Endothelial cell of umbilical vein (primary cell): ENCODE measurements around the gene FOXR2.

Source experiments
- CTCF ChIP-seq, 2 donors: IDR thresholded peaks; 1 replicate in 1 of 2; 2 replicates in 1 of 2; pipeline ENCODE4 v1.5.1; 2011; ENCODE audit warnings: low read length in 2 of 2, mild to moderate bottlenecking in 2 of 2, moderate library complexity in 2 of 2, control low read depth in 1 of 2, inconsistent platforms in 1 of 2, low read depth in 1 of 2; ENCODE audit not compliant: insufficient read depth in 1 of 2; ENCODE audit errors: extremely low read depth in 1 of 2
- EZH2 ChIP-seq: IDR thresholded peaks from 2 replicates; pipeline ENCODE4 v1.6.1; 2012; ENCODE audit warnings: borderline replicate concordance, low read depth, mild to moderate bottlenecking, moderate library complexity, low read length, inconsistent platforms; ENCODE audit not compliant: severe bottlenecking
- JUN ChIP-seq: IDR thresholded peaks from 2 replicates; pipeline ENCODE4 v1.6.1; 2011; ENCODE audit warnings: borderline replicate concordance, low read depth; ENCODE audit not compliant: insufficient read length, insufficient read depth
- POLR2A ChIP-seq: IDR thresholded peaks from 2 replicates; pipeline ENCODE4 v1.6.1; 2012; ENCODE audit warnings: low read depth, mild to moderate bottlenecking, control low read depth, low read length
- POLR2AphosphoS5 ChIP-seq: IDR thresholded peaks from 2 replicates; pipeline ENCODE4 v1.6.1; 2012; ENCODE audit warnings: low read depth, mild to moderate bottlenecking, control low read depth, low read length, moderate library complexity; ENCODE audit not compliant: insufficient read depth

GRCh38 chrX:55663584-55663983 lies 40.4 kb downstream of the FOXR2 start:
- TF ChIP-seq CTCF (IDR thresholded peaks at IDR 0.05; ENCODE audit: extremely low read depth in 1 of 2, insufficient read depth in 1 of 2, low read depth in 1 of 2, low read length in 2 of 2) (no peak), POLR2A (no peak), JUN (no peak), EZH2 (no peak), POLR2AphosphoS5 (no peak)
